Measurements from ENCODE around the gene FXR1.

DNA sequence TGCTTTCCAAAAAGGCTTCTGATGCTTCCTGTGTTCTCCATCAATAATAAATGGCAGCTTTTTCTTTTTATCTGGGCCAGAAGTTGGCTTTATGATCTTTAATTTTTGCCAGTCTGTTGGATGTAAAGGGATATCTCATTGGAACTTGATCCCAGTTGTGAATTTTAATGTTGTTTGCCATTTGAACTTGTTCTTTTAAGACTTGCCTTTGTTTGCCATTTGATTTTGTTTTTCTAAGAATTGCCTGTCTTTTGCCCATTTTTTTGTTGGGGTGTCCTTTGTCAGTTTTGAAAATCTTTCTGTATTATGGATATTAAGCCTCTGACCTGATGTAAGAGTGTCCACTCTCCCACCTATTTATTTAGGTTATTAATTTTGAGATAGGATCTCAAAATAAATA lies 9.8 kb downstream of the FXR1 start:
- TF ChIP-seq, protein P1, sequence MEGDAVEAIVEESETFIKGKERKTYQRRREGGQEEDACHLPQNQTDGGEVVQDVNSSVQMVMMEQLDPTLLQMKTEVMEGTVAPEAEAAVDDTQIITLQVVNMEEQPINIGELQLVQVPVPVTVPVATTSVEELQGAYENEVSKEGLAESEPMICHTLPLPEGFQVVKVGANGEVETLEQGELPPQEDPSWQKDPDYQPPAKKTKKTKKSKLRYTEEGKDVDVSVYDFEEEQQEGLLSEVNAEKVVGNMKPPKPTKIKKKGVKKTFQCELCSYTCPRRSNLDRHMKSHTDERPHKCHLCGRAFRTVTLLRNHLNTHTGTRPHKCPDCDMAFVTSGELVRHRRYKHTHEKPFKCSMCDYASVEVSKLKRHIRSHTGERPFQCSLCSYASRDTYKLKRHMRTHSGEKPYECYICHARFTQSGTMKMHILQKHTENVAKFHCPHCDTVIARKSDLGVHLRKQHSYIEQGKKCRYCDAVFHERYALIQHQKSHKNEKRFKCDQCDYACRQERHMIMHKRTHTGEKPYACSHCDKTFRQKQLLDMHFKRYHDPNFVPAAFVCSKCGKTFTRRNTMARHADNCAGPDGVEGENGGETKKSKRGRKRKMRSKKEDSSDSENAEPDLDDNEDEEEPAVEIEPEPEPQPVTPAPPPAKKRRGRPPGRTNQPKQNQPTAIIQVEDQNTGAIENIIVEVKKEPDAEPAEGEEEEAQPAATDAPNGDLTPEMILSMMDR (conservative IDR thresholded peaks at IDR 0.05; ENCODE audit: low read depth, low read length), result no peak
- no peak for TF ChIP-seq POLR2A (IDR thresholded peaks at IDR 0.05; ENCODE audit: low read depth, low read length)
